Panc1 (cell line): ENCODE data around the gene TEDC1.

Experiments used
- POLR2AphosphoS5 ChIP-seq: IDR thresholded peaks from 2 replicates; pipeline ENCODE4 v1.6.1; 2012; ENCODE audit warnings: mild to moderate bottlenecking, low read depth, low read length, moderate library complexity
- TF ChIP-seq, protein P1 (sequence below): fragments of 450-650 bp; IDR thresholded peaks from 2 replicates; pipeline ENCODE4 v1.5.1; 2017; ENCODE audit warnings: mild to moderate bottlenecking
- TF ChIP-seq, protein P2 (sequence below), 2 experiments: IDR thresholded peaks; 2 replicates each; pipeline ENCODE4 v1.6.1; 2011 to 2012; ENCODE audit warnings: low read depth in 2 of 2, control low read depth in 1 of 2, low read length in 1 of 2, mild to moderate bottlenecking in 1 of 2, moderate library complexity in 1 of 2; ENCODE audit not compliant: insufficient read depth in 1 of 2

DNA sequence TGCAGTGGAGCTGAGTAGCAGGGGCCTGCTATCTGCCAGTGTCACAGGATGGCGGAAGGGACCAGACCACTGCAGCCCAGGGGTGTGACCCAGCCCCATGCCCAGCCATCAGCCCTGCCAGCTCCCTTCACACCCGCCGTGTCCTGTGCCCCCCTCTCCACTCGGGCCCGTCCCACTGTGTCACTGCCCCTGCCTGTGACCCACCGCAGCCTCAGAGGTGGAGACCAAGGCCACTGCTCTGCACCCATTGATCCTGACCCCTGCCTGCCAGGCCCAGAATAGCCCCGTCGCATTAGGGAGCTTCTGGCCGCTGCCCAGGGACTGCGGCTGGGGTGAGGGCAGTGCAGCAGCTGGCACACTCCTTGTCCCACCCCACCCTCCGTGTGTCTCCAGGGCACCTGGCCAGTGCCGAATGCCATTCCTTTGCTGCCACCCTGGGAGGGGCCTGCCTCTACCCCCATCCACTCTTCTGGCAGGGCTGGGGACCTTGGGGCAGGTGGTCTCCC is 18.5 kb upstream of the TEDC1 start:
- TF ChIP-seq, protein P1, sequence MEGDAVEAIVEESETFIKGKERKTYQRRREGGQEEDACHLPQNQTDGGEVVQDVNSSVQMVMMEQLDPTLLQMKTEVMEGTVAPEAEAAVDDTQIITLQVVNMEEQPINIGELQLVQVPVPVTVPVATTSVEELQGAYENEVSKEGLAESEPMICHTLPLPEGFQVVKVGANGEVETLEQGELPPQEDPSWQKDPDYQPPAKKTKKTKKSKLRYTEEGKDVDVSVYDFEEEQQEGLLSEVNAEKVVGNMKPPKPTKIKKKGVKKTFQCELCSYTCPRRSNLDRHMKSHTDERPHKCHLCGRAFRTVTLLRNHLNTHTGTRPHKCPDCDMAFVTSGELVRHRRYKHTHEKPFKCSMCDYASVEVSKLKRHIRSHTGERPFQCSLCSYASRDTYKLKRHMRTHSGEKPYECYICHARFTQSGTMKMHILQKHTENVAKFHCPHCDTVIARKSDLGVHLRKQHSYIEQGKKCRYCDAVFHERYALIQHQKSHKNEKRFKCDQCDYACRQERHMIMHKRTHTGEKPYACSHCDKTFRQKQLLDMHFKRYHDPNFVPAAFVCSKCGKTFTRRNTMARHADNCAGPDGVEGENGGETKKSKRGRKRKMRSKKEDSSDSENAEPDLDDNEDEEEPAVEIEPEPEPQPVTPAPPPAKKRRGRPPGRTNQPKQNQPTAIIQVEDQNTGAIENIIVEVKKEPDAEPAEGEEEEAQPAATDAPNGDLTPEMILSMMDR = peak; percentile 23; the same call in 1 of the 2 replicates
- TF ChIP-seq, protein P2, sequence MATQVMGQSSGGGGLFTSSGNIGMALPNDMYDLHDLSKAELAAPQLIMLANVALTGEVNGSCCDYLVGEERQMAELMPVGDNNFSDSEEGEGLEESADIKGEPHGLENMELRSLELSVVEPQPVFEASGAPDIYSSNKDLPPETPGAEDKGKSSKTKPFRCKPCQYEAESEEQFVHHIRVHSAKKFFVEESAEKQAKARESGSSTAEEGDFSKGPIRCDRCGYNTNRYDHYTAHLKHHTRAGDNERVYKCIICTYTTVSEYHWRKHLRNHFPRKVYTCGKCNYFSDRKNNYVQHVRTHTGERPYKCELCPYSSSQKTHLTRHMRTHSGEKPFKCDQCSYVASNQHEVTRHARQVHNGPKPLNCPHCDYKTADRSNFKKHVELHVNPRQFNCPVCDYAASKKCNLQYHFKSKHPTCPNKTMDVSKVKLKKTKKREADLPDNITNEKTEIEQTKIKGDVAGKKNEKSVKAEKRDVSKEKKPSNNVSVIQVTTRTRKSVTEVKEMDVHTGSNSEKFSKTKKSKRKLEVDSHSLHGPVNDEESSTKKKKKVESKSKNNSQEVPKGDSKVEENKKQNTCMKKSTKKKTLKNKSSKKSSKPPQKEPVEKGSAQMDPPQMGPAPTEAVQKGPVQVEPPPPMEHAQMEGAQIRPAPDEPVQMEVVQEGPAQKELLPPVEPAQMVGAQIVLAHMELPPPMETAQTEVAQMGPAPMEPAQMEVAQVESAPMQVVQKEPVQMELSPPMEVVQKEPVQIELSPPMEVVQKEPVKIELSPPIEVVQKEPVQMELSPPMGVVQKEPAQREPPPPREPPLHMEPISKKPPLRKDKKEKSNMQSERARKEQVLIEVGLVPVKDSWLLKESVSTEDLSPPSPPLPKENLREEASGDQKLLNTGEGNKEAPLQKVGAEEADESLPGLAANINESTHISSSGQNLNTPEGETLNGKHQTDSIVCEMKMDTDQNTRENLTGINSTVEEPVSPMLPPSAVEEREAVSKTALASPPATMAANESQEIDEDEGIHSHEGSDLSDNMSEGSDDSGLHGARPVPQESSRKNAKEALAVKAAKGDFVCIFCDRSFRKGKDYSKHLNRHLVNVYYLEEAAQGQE (IDR thresholded peaks at IDR 0.05; ENCODE audit: insufficient read depth in 1 of 2, low read depth in 2 of 2, low read length in 1 of 2) = no peak
- TF ChIP-seq POLR2AphosphoS5 = no peak
